Stimulated activated memory B cell treated with anti-CD40 and anti-IgM and Interleukin-4, amounts not matched to agents 10 μg/mL and 1 μg/mL and 100 μg/mL, for 72 hours (primary cell): ENCODE measurements around the gene GABRP.

ENCODE experiments used
- ATAC-seq: fragments of 150-1000 bp; cut with Tn5 transposase; 2 replicates; pipeline ENCODE4 v1.10.0; 2021
- H3K27ac Mint-ChIP-seq: one replicate; pipeline ENCODE4 v1.8.0; 2022; ENCODE audit warnings: mild to moderate bottlenecking, mixed read lengths
- H3K27me3 Mint-ChIP-seq: one replicate; pipeline ENCODE4 v1.8.0; 2022; ENCODE audit warnings: mixed read lengths
- H3K36me3 Mint-ChIP-seq: one replicate; pipeline ENCODE4 v1.8.0; 2022; ENCODE audit warnings: mixed read lengths
- H3K4me1 Mint-ChIP-seq: one replicate; pipeline ENCODE4 v1.8.0; 2022; ENCODE audit warnings: mixed read lengths
- H3K4me3 Mint-ChIP-seq: one replicate; pipeline ENCODE4 v1.8.0; 2022; ENCODE audit warnings: mild to moderate bottlenecking, moderate library complexity, mixed read lengths
- H3K9me3 Mint-ChIP-seq: one replicate; pipeline ENCODE4 v1.8.0; 2022; ENCODE audit warnings: mixed read lengths

Gene GABRP

GRCh38 chr5:170854566-170854965 lies 71.0 kb downstream of the GABRP start:
- Mint-ChIP-seq H3K4me1 (no peaks in the 10 kb centered on the region), H3K27ac (no peak overlapping the region), H3K9me3 (peaks cover 8% of the 10 kb centered on the region), H3K36me3 (peaks cover 4% of the 10 kb centered on the region), H3K4me3 (no peak overlapping the region), H3K27me3 (peaks cover 11% of the 10 kb centered on the region)
- ATAC-seq, result no peak

- Mint-ChIP-seq H3K4me1 (no peaks in the 10 kb centered on the region), H3K27me3 (peaks cover 27% of the 10 kb centered on the region), H3K4me3 (no peak overlapping the region), H3K27ac (no peak overlapping the region), H3K9me3 (peaks cover 21% of the 10 kb centered on the region), H3K36me3 (peaks cover 17% of the 10 kb centered on the region)
- ATAC-seq, result no peak
Measured at GRCh38 chr5:170857066-170857465, 73.5 kb downstream of the GABRP start.

GRCh38 chr5:170860415-170860814 lies 76.9 kb downstream of the GABRP start:
- Mint-ChIP-seq H3K27me3 (peaks cover 39% of the 10 kb centered on the region), H3K36me3 (peaks cover 17% of the 10 kb centered on the region), H3K9me3 (peaks cover 24% of the 10 kb centered on the region), H3K27ac (no peak overlapping the region), H3K4me1 (no peaks in the 10 kb centered on the region), H3K4me3 (no peak overlapping the region)
- ATAC-seq, result no peak

- peaks cover 24% of the 10 kb centered on the region for H3K9me3 Mint-ChIP-seq
- no peak overlapping the region for H3K4me3 Mint-ChIP-seq
- peaks cover 39% of the 10 kb centered on the region for H3K27me3 Mint-ChIP-seq
- peaks cover 17% of the 10 kb centered on the region for H3K36me3 Mint-ChIP-seq
- ATAC-seq, result no peak
- no peaks in the 10 kb centered on the region for H3K4me1 Mint-ChIP-seq
- no peak overlapping the region for H3K27ac Mint-ChIP-seq
Measured at GRCh38 chr5:170860818-170861666, 77.5 kb downstream of the GABRP start.

GRCh38 chr5:170861667-170861916 lies 78.1 kb downstream of the GABRP start:
- Mint-ChIP-seq H3K27me3 (peaks cover 39% of the 10 kb centered on the region), H3K4me3 (no peak overlapping the region), H3K36me3 (peaks cover 17% of the 10 kb centered on the region), H3K27ac (no peak overlapping the region), H3K9me3 (peaks cover 24% of the 10 kb centered on the region), H3K4me1 (no peaks in the 10 kb centered on the region)
- no peak for ATAC-seq

- Mint-ChIP-seq H3K27me3 (peaks cover 39% of the 10 kb centered on the region), H3K4me3 (no peak within 1 kb of the TSS), H3K36me3 (peaks cover 17% of the 10 kb centered on the region), H3K9me3 (peaks cover 24% of the 10 kb centered on the region), H3K4me1 (no peaks in the 10 kb centered on the region), H3K27ac (no peak within 1 kb of the TSS)
- ATAC-seq, result no peak
Measured at GRCh38 chr5:170861917-170862766, 78.6 kb downstream of the GABRP start, which contains the start of gene RANBP17. RANBP17 (plus strand) TSS chr5:170862018.

- peaks cover 24% of the 10 kb centered on the region for H3K9me3 Mint-ChIP-seq
- H3K4me1 Mint-ChIP-seq, result no peaks in the 10 kb centered on the region
- H3K27ac Mint-ChIP-seq, result no peak overlapping the region
- H3K4me3 Mint-ChIP-seq, result no peak overlapping the region
- peaks cover 16% of the 10 kb centered on the region for H3K36me3 Mint-ChIP-seq
- no peak for ATAC-seq
- H3K27me3 Mint-ChIP-seq, result peaks cover 37% of the 10 kb centered on the region
Measured at GRCh38 chr5:170863646-170864045, 80.1 kb downstream of the GABRP start.
